GM18520 (cell line): ENCODE results near the gene C6orf58.
"Not testable (repeated sequence)": the region's sequence is repeated elsewhere in the genome, so short reads cannot be mapped to it uniquely, and the experiment has no call there.

Source experiments
- ATAC-seq: cut with Tn5 transposase; IDR thresholded peaks from one replicate; pipeline ENCODE4 v1.9.1; 2021; ENCODE audit not compliant: unreplicated experiment

C6orf58 gene

DNA sequence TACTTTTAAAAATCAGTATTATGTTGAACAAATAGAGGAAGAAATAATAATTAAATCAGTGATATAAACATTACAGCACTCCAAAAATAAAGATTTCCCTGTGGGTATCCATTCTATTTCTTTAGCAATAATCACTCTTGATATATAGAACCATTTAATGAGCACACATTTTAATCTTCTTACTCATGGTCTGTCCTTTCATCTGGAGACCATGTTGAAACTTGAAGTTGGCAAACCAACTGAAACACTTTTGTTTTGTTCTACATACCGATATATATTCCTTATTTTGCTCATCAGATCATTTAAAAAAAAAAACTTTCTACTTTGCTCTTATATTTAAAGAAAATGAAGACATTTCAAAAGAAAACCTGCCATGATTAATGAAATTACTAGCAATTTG is 13.4 kb downstream of the C6orf58 start:
- ATAC-seq: no peak

DNA sequence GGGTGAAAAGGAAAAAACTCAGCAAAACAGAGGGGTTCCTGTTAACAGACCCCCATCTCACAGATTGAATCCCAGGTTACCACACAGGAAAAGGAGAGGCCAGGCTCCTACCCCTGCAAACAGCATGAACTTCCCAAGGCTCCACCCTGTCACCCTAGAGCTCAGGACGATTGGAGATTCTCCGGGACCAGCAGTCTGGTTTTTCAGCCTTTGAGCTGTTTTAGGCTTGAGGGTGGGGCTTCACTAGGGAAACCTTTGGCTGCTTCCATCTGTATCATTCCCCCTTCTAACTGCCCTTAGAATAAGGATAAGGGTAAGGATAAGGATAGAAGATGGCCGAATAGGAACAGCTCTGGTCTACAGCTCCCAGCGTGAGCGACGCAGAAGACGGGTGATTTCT is 16.0 kb downstream of the C6orf58 start:
- no peak for ATAC-seq

DNA sequence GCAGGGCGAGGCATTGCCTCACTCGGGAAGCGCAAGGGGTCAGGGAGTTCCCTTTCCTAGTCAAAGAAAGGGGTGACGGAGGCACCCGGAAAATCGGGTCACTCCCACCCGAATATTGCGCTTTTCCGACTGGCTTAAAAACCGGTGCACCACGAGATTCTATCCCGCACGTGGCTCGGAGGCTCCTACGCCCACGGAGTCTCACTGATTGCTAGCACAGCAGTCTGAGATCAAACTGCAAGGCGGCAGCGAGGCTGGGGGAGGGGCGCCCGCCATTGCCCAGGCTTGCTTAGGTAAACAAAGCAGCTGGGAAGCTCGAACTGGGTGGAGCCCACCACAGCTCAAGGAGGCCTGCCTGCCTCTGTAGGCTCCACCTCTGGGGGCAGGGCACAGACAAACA is 16.5 kb downstream of the C6orf58 start:
- not testable (repeated sequence) for ATAC-seq

DNA sequence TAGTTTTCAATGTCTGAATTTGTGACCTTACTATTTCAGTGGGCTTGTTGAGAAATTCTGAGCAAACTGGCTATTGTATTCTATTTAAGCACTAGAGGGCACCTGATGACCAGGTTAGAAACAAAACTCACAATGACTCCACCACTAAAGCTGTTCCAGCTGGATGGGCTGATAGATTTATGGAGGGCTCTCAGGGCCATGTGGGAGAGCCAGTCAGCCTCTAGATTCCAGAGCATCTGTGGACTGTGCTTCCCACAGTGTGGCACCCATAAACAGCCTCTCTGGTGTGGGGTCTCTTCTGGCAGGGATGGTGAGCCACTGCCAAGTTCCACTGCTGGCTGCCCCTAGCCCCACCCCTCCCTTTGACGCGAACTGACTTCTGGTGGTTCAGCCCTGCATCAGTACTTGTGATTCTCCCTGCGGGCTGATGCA is 29.2 kb downstream of the C6orf58 start:
- ATAC-seq: no peak

DNA sequence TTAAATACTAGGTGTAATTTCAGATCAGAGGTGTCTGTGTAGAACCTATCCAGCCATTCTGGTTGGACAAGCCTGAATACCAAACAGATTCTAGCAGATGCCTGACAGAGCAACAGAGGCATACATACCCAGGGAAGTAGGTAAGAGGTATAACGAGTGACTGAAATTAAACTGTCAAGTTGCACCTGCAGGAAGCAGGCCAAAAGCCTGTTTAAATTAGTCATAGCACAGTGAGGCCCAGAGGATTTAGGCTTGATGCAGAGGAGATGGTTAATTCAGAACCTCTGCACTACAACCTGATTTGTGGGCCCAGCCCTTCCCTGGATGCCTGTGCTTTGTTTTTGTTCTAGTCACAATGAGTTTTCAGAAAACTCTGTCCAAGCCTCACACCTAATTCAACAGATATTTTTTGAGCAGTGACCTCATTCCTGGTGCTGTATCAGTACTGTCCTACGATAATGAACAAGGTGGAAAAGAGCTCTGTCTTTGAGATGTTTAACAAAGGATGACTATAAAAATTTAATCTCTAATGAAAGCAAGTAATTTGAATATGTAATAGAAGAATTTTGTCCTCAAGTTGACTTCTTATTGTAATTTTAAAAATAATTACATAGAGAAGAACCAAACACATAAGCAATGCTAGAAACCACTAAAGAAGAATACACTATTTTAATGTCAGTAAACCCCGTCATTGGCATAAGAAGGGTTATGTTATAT is 31.7 kb downstream of the C6orf58 start:
- no peak for ATAC-seq

DNA sequence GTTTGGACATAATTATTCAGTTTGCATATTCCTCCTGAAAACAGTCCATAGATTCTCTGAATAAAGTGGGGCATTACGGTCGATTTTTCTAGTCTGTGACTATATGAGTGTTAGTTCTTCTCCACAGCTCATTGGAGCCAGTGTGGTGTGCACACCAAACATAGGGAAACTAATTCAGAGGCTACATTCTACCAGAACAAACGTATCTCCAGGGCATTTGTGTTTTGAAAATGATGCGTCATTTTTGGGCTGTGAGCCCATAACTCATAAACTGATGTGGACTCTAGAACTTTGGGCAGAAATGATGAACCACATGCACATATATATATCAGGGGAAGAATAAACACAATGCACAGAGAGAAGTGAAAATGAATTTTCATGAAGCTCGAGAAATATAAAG is 41.8 kb downstream of the C6orf58 start:
- no peak for ATAC-seq

DNA sequence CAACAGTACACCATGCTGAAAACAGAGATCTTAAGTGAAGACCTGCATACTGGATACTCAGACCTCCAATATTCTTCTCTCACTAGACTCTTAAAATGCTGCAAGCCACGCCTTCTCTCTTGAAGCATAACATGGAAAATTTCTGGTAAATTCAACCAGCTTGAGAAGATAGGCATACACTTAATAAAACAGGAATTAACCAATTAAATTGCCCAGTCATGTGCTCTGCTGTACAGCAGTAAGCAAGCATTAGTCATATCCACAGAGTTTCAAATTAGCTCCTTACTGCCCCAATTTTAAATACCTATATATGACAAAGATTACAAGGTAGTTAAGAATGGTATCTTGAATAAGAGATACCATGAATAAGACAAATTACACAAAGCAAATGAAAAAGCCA is 53.8 kb downstream of the C6orf58 start:
- no peak for ATAC-seq

DNA sequence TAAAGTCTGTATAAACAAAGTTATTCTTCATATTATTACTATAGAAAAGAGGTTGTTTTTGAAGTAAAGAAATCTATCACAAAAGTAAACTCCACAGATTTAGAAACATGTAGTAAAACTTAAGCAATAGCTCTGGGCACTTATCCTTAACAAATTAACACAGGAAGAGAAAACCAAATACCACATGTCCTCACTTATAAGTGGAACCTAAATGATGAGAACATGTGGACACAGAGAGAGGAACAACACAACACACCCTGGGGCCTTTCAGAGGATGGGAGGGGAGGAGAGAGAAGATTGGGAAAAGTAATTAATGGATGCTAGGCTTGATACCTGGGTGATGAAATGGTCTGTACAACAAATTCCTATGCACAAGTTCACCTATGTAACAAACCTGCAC is 57.2 kb downstream of the C6orf58 start:
- no peak for ATAC-seq

DNA sequence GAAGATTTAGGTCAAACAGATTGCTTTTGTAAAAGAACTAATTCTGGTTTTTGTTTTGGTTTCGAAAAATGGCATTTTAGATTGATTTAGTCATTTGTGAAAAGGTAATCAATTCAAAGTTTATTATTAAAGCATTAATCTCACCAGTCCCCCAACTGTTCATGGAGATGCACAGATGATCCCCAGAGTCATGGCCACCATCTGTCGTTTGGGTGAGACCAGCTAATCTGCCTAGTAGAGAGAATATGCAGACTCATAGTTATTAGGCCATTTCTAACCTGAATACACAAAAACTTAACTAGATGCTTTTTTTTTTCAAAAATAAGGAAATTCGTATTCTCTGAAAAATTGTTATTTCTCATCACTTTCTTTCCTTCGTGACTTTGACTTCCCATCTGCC is 58.1 kb downstream of the C6orf58 start:
- ATAC-seq: no peak

DNA sequence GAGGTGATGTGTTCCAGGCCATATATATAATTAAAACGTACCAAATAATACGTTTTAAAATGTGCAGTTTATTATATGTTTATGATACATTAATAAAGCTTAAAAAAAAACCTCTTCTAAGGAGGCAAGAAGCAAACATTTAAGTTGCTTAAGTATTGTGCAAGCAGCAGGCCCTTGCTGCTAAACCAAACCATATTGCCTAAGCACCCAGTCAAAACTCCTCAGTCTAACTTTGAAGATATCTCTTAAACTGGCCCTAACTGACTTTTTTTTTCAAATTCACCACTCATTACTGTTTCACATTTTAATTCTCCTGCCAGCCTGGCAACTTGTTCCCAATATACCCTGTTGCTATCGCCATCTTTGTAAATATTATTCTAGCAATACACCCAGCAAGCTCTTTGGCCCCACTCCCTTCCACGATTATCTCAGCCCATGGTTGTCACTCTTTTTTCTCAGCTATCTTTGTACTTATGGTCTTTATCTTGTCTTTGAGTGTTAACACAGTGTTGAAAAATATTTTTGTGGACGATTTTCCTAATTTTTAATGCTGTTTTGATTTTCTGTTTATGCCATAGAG is 60.9 kb downstream of the C6orf58 start:
- no peak for ATAC-seq
